CD4-positive, alpha-beta T cell (primary cell): Measurements from ENCODE around the gene PLEKHA8. TPM values are rescaled to one million over a fixed set of nuclear protein-coding genes. Genes with fewer than 3 reads are reported as not detected.

Experiments used
- ATAC-seq: fragments of 200-7000 bp; cut with Tn5 transposase; one replicate; pipeline ENCODE4 v1.10.0; 2022; ENCODE audit warnings: mild to moderate bottlenecking; ENCODE audit not compliant: poor library complexity
- CTCF ChIA-PET: fragments of 350-600 bp; sonication (Branson Sonifier 250); formaldehyde crosslinking; loops from one replicate; lab custom pipeline; 2021; ENCODE audit warnings: antibody characterized with exemption, inconsistent platforms; lab: Charles Lee
- POLR2A ChIA-PET: fragments of 350-600 bp; sonication (Branson Sonifier 250); formaldehyde crosslinking; loops from one replicate; lab custom pipeline; 2021; ENCODE audit warnings: antibody characterized with exemption, inconsistent platforms; lab: Charles Lee
- DNase-seq, 14 experiments: peaks; one replicate each; pipeline ENCODE4 v3.0.0-alpha.2; 2013 to 2020; ENCODE audit warnings: mixed read lengths in 2 of 14
- H3K27ac ChIP-seq, 2 donors: one replicate each; pipeline versions ENCODE4 v1.5.1 to v1.7.0; 2013; ENCODE audit warnings: low read length in 2 of 2, low read depth in 1 of 2, mild to moderate bottlenecking in 1 of 2
- H3K27me3 ChIP-seq, 2 experiments: 1 replicate in 1 of 2; 2 replicates in 1 of 2; pipeline versions ENCODE4 v1.6.1 to v1.7.0; 2013; ENCODE audit warnings: low read length in 2 of 2, control low read depth in 1 of 2, mild to moderate bottlenecking in 1 of 2, moderate library complexity in 1 of 2; ENCODE audit not compliant: insufficient read depth in 2 of 2, control insufficient read depth in 1 of 2
- H3K36me3 ChIP-seq: one replicate; pipeline ENCODE4 v1.6.1; 2013; ENCODE audit warnings: low read length, control low read depth; ENCODE audit not compliant: insufficient read depth
- H3K4me1 ChIP-seq: one replicate; pipeline ENCODE4 v1.6.1; 2013; ENCODE audit warnings: low read length, control low read depth; ENCODE audit not compliant: insufficient read depth
- H3K4me3 ChIP-seq: one replicate; pipeline ENCODE4 v1.5.1; 2013; ENCODE audit warnings: mild to moderate bottlenecking, low read length, moderate library complexity
- H3K9me3 ChIP-seq, 2 experiments: 1 replicate in 1 of 2; 2 replicates in 1 of 2; pipeline versions ENCODE4 v1.6.1 to v1.7.0; 2013; ENCODE audit warnings: low read length in 2 of 2, mild to moderate bottlenecking in 2 of 2, control low read depth in 1 of 2, moderate library complexity in 1 of 2; ENCODE audit not compliant: control insufficient read depth in 1 of 2, insufficient read depth in 1 of 2
- H3K27ac Mint-ChIP-seq: one replicate; pipeline ENCODE4 v1.8.0; 2020; ENCODE audit warnings: mixed read lengths
- H3K27me3 Mint-ChIP-seq: one replicate; pipeline ENCODE4 v1.8.0; 2021; ENCODE audit warnings: mixed read lengths
- H3K36me3 Mint-ChIP-seq: one replicate; pipeline ENCODE4 v1.8.0; 2021; ENCODE audit warnings: low read depth, mixed read lengths
- H3K4me1 Mint-ChIP-seq: one replicate; pipeline ENCODE4 v1.8.0; 2021; ENCODE audit warnings: low read depth, mixed read lengths
- H3K4me3 Mint-ChIP-seq: one replicate; pipeline ENCODE4 v1.8.0; 2020; ENCODE audit warnings: mild to moderate bottlenecking, mixed read lengths
- H3K9me3 Mint-ChIP-seq: one replicate; pipeline ENCODE4 v1.8.0; 2020; ENCODE audit warnings: mixed read lengths
- intact Hi-C, 2 experiments: fragments of 100-400 bp; cut with DNase I in 1 of 2; cut with micrococcal nuclease in 1 of 2; formaldehyde crosslinking; loops; one replicate each; pipeline versions ENCODE4 v1.15.1 to v1.9.0; 2023 to 2025; cut with DNase I, micrococcal nuclease
- total RNA-seq, 174 experiments: library from RNA in 2 of 174; stranded (reverse) in 2 of 174; gene quantifications; one replicate each; pipeline ENCODE4 v1.2.3 and lab custom pipeline; 2021 to 2026
- TF ChIP-seq, protein P1 (sequence below): fragments of 200-600 bp; IDR thresholded peaks from one replicate; pipeline ENCODE4 v1.8.0; 2022; ENCODE audit warnings: antibody characterized with exemption, mild to moderate bottlenecking

The PLEKHA8 gene
- total RNA-seq, 2 experiments from 2014 or later, result 7.0 to 7.4 TPM

DNA sequence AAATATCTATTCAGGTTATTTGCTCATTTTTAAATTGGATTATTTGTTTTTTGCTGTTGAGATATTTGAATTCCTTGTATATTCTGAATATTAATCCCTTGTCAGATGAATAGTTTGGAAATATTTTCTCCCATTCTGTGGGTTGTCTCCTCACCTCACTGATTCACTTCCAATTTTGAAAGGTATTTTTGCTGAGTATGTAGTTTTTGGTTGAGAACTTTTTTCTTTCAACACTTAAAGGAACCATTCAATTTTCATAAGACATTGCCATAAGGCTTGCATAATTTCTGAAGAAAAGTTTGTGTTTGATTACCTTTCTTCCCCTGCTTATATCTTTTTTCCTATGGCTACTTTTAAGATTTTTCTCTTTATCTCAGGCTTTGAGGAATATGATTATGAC, 29.7 kb upstream of the PLEKHA8 start:
- Mint-ChIP-seq H3K36me3 (no peaks in the 10 kb centered on the region), H3K4me3 (no peak overlapping the region), H3K27me3 (peaks cover 34% of the 10 kb centered on the region), H3K4me1 (no peaks in the 10 kb centered on the region), H3K27ac (no peak overlapping the region), H3K9me3 (peaks cover 4% of the 10 kb centered on the region)
- Histone ChIP-seq H3K9me3 (peaks cover 7 to 11% of the 10 kb centered on the region in 2 experiments), H3K4me1 (no peaks in the 10 kb centered on the region), H3K27ac (no peak overlapping the region), H3K27me3 (peaks cover 7 to 15% of the 10 kb centered on the region in 2 experiments), H3K4me3 (no peak overlapping the region), H3K36me3 (no peaks in the 10 kb centered on the region)
- TF ChIP-seq, protein P1, sequence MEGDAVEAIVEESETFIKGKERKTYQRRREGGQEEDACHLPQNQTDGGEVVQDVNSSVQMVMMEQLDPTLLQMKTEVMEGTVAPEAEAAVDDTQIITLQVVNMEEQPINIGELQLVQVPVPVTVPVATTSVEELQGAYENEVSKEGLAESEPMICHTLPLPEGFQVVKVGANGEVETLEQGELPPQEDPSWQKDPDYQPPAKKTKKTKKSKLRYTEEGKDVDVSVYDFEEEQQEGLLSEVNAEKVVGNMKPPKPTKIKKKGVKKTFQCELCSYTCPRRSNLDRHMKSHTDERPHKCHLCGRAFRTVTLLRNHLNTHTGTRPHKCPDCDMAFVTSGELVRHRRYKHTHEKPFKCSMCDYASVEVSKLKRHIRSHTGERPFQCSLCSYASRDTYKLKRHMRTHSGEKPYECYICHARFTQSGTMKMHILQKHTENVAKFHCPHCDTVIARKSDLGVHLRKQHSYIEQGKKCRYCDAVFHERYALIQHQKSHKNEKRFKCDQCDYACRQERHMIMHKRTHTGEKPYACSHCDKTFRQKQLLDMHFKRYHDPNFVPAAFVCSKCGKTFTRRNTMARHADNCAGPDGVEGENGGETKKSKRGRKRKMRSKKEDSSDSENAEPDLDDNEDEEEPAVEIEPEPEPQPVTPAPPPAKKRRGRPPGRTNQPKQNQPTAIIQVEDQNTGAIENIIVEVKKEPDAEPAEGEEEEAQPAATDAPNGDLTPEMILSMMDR, result no peak
- no peak for DNase-seq
- CTCF ChIA-PET, result no interaction called here
- intact Hi-C loops, result no loop called here
- ATAC-seq, result no peak
- POLR2A ChIA-PET, result no interaction called here

- Histone ChIP-seq H3K9me3 (no peaks in the 10 kb centered on the region), H3K27me3 (peaks cover 7 to 11% of the 10 kb centered on the region in 2 experiments), H3K4me1 (no peaks in the 10 kb centered on the region), H3K4me3 (no peak overlapping the region), H3K27ac (no peak overlapping the region), H3K36me3 (no peaks in the 10 kb centered on the region)
- Mint-ChIP-seq H3K4me1 (no peaks in the 10 kb centered on the region), H3K9me3 (no peaks in the 10 kb centered on the region), H3K36me3 (no peaks in the 10 kb centered on the region), H3K27me3 (peaks cover 39% of the 10 kb centered on the region), H3K27ac (no peak overlapping the region), H3K4me3 (no peak overlapping the region)
- TF ChIP-seq, protein P1, result no peak
- POLR2A ChIA-PET, result no interaction called here
- ATAC-seq (no peak), DNase-seq (no peak)
- intact Hi-C loops, result no loop called here
- CTCF ChIA-PET, result no interaction called here
These were observed 26.2 kb upstream of the PLEKHA8 start for GRCh38 chr7:30001998-30002397.

- Histone ChIP-seq H3K4me1 (no peaks in the 10 kb centered on the region), H3K9me3 (no peaks in the 10 kb centered on the region), H3K27ac (no peak overlapping the region), H3K27me3 (peaks cover 7% of the 10 kb centered on the region in 2 experiments), H3K36me3 (no peaks in the 10 kb centered on the region), H3K4me3 (no peak overlapping the region)
- DNase-seq (no peak), ATAC-seq (no peak)
- Mint-ChIP-seq H3K27me3 (peaks cover 32% of the 10 kb centered on the region), H3K27ac (no peak overlapping the region), H3K4me1 (no peaks in the 10 kb centered on the region), H3K36me3 (no peaks in the 10 kb centered on the region), H3K9me3 (no peaks in the 10 kb centered on the region), H3K4me3 (no peak overlapping the region)
- intact Hi-C loops, result no loop called here
- CTCF ChIA-PET, result no interaction called here
- TF ChIP-seq, protein P1, result no peak
- POLR2A ChIA-PET, result no interaction called here
These were observed 25.1 kb upstream of the PLEKHA8 start for GRCh38 chr7:30003098-30003497.
